MM.1S (cell line): ENCODE measurements around the gene HDAC1.
"Not testable (repeated sequence)": the region's sequence is repeated elsewhere in the genome, so short reads cannot be mapped to it uniquely, and the experiment has no call there.

ENCODE experiments used
- EZH2 ChIP-seq: fragments of 300-600 bp; sonication (generic); optimal IDR thresholded peaks from 2 replicates; pipeline ENCODE3; 2017; ENCODE audit warnings: low read depth, mild to moderate bottlenecking, antibody characterized with exemption, low read length, mixed read lengths
- EZH2phosphoT487 ChIP-seq: fragments of 300-600 bp; sonication (generic); IDR thresholded peaks from 2 replicates; pipeline ENCODE4 v1.6.1; 2018; ENCODE audit warnings: antibody characterized with exemption, low read length
- TF ChIP-seq, protein P1 (sequence below): fragments of 300-600 bp; sonication (generic); IDR thresholded peaks from 2 replicates; pipeline ENCODE4 v1.5.1; 2016; ENCODE audit warnings: antibody characterized with exemption, low read length, mixed read lengths

DNA sequence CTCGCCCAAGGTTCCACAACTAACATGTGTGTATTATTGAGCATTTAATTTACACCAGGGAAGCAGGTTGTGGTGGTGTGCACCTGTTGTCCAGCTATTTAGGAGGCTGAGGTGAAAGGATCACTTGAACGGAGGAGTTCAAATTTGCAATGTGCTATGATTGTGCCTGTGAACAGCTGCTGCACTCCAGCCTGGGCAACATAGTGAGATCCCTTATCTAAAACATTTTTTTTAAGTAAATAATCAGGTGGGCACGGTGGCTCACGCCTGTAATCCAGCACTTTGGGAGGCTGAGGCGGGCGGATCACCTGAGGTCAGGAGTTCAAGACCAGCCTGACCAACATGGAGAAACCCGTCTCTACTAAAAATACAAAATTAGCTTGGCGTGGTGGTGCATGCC, 7.1 kb upstream of the HDAC1 start:
- TF ChIP-seq, protein P1, sequence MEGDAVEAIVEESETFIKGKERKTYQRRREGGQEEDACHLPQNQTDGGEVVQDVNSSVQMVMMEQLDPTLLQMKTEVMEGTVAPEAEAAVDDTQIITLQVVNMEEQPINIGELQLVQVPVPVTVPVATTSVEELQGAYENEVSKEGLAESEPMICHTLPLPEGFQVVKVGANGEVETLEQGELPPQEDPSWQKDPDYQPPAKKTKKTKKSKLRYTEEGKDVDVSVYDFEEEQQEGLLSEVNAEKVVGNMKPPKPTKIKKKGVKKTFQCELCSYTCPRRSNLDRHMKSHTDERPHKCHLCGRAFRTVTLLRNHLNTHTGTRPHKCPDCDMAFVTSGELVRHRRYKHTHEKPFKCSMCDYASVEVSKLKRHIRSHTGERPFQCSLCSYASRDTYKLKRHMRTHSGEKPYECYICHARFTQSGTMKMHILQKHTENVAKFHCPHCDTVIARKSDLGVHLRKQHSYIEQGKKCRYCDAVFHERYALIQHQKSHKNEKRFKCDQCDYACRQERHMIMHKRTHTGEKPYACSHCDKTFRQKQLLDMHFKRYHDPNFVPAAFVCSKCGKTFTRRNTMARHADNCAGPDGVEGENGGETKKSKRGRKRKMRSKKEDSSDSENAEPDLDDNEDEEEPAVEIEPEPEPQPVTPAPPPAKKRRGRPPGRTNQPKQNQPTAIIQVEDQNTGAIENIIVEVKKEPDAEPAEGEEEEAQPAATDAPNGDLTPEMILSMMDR, result not testable (repeated sequence)
- not testable (repeated sequence) for TF ChIP-seq EZH2, EZH2phosphoT487
